ENCODE measurements around the gene RGS4. TPM values are rescaled to one million over a fixed set of nuclear protein-coding genes. Genes with fewer than 3 reads are reported as not detected.
"Not testable (repeated sequence)": the region's sequence is repeated elsewhere in the genome, so short reads cannot be mapped to it uniquely, and the experiment has no call there.

RGS4 gene
- total RNA-seq, 1 donor from 2014 or later: 0.43 TPM

DNA sequence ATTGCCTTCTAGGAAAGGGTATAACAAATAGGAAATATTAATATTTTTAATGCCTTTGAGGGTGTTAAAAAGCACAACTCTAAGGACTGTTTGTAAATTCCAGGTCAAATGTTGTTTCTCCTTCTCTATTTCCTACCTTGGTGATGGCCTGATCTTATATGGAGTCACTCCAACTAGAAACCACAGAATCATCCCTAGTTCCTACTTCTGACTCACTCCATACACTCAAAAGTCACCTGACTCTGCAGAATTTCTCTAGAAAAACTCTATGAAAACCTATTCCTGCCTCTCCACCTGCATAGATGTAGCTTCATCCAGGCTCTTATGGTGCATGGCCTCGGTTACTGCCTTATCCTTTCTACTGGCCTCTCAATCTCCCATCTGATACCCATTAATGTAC is 14.5 kb downstream of the RGS4 start:
- Histone ChIP-seq H3K9ac (no peak overlapping the region), H2AFZ (replicated peaks) (no peak overlapping the region), H3K4me1 (no peaks in the 10 kb centered on the region), H3K4me3 (no peak overlapping the region), H4K20me1 (ENCODE audit: low read depth) (no peaks in the 10 kb centered on the region), H3K27me3 (no peaks in the 10 kb centered on the region), H3F3A (ENCODE audit: low read depth) (no peaks in the 10 kb centered on the region), H3K36me3 (no peaks in the 10 kb centered on the region), H3K27ac (no peak overlapping the region), H3K9me3 (ENCODE audit: low read depth) (no peaks in the 10 kb centered on the region), H3K79me2 (ENCODE audit: low read depth) (no peaks in the 10 kb centered on the region), H3K4me2 (no peak overlapping the region)
- Mint-ChIP-seq H3K4me1 (no peaks in the 10 kb centered on the region), H3K9me3 (no peaks in the 10 kb centered on the region), H3K27me3 (ENCODE audit: insufficient read depth, low read depth) (no peaks in the 10 kb centered on the region), H3K36me3 (no peaks in the 10 kb centered on the region), H3K4me3 (no peak overlapping the region), H3K27ac (no peak overlapping the region)
- no peak for DNase-seq (ENCODE audit: low spot score)
- no peak for TF ChIP-seq EZH2 (IDR thresholded peaks at IDR 0.05)

DNA sequence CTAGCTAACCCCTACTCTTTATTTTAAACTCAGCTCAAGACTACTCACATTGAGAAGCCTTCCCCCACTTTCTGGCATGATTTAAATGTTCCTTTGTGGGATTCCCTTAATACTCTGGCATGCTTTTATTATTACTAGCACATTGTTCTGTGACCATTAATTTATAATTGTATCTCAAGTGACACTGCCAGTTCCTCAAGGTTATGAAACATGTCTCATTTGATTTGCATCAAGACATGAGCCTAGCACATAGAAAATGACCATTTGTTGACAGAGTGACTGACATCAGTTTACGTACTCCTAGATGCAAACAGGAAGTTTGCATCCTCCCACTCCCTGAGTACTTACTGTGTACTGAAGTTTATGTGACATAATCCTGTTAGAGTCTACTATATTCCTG is 15.2 kb downstream of the RGS4 start:
- Histone ChIP-seq H3K79me2 (ENCODE audit: low read depth) (no peaks in the 10 kb centered on the region), H3K27me3 (no peaks in the 10 kb centered on the region), H3K9ac (no peak overlapping the region), H3K27ac (no peak overlapping the region), H3K9me3 (ENCODE audit: low read depth) (no peaks in the 10 kb centered on the region), H3K4me1 (no peaks in the 10 kb centered on the region), H2AFZ (replicated peaks) (no peak overlapping the region), H3K36me3 (no peaks in the 10 kb centered on the region), H3F3A (ENCODE audit: low read depth) (no peaks in the 10 kb centered on the region), H3K4me2 (no peak overlapping the region), H4K20me1 (ENCODE audit: low read depth) (no peaks in the 10 kb centered on the region), H3K4me3 (no peak overlapping the region)
- peaks cover 3% of the 10 kb centered on the region for H3K27me3 Mint-ChIP-seq (ENCODE audit: insufficient read depth, low read depth)
- no peaks in the 10 kb centered on the region for H3K36me3 Mint-ChIP-seq
- no peak overlapping the region for H3K27ac Mint-ChIP-seq
- no peaks in the 10 kb centered on the region for H3K9me3 Mint-ChIP-seq
- H3K4me3 Mint-ChIP-seq: no peak overlapping the region
- TF ChIP-seq EZH2 (IDR thresholded peaks at IDR 0.05): no peak
- no peak for TF ChIP-seq EZH2phosphoT487 (IDR thresholded peaks at IDR 0.05)
- TF ChIP-seq CTCF (IDR thresholded peaks at IDR 0.05): no peak
- no peaks in the 10 kb centered on the region for H3K4me1 Mint-ChIP-seq
- no peak for DNase-seq (ENCODE audit: low spot score)

DNA sequence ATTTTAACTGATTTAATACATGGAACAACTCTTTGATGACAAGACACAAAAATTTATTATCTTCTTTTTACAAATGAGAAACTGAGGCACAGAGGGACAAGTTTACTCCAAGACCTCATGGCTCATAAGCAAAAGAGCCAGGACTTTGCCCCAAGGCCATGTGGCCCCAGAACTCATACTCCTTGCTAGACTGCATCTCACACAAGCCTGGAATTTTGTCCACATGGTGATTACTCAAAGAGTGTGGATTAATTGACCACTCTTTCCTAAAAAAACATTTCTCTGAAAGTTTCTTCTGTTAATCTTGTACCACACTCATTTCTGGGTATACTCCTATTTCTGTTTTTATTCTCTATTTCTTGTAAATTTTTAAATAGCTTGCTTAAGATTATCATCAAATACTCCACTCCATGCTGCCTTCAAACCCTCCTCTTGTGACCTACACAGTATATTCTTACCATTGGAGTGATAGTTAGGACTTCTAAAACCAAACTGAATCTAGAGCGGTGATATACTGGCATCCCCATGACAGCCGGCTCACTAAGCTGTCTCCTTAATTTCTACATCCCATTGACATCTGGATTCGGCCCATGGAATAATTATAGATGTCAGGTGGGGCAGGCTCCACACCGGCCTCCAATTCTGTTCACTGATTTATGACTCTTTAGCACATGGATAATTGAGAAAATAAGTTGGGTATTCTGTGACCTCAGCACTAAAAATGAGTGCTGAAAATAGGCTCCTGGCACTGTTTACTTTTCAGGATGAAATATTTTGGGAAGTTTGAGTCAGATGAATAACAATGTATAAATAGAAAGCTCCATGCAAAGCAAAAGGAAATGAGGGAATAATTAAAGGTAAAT is 16.1 kb downstream of the RGS4 start:
- no peak overlapping the region for H3K9ac ChIP-seq
- no peaks in the 10 kb centered on the region for H3F3A ChIP-seq (ENCODE audit: low read depth)
- TF ChIP-seq EZH2phosphoT487 (IDR thresholded peaks at IDR 0.05) (no peak), EZH2 (IDR thresholded peaks at IDR 0.05) (no peak), CTCF (IDR thresholded peaks at IDR 0.05) (no peak)
- no peaks in the 10 kb centered on the region for H4K20me1 ChIP-seq (ENCODE audit: low read depth)
- no peaks in the 10 kb centered on the region for H3K36me3 ChIP-seq
- peaks cover 3% of the 10 kb centered on the region for H3K27me3 Mint-ChIP-seq (ENCODE audit: insufficient read depth, low read depth)
- no peaks in the 10 kb centered on the region for H3K27me3 ChIP-seq
- DNase-seq (ENCODE audit: low spot score): no peak
- H3K4me3 ChIP-seq: no peak overlapping the region
- H3K27ac ChIP-seq: no peak overlapping the region
- no peaks in the 10 kb centered on the region for H3K4me1 Mint-ChIP-seq
- H3K4me1 ChIP-seq: no peaks in the 10 kb centered on the region
- no peaks in the 10 kb centered on the region for H3K9me3 ChIP-seq (ENCODE audit: low read depth)
- no peaks in the 10 kb centered on the region for H3K36me3 Mint-ChIP-seq
- no peak overlapping the region for H3K27ac Mint-ChIP-seq
- no peak overlapping the region for H3K4me3 Mint-ChIP-seq
- no peak overlapping the region for H3K4me2 ChIP-seq
- H2AFZ ChIP-seq (replicated peaks): peak overlapping the region; percentile 45
- no peaks in the 10 kb centered on the region for H3K79me2 ChIP-seq (ENCODE audit: low read depth)
- no peaks in the 10 kb centered on the region for H3K9me3 Mint-ChIP-seq

- Histone ChIP-seq H3F3A (ENCODE audit: low read depth) (no peaks in the 10 kb centered on the region), H2AFZ (replicated peaks) (no peak overlapping the region), H3K9me3 (ENCODE audit: low read depth) (no peaks in the 10 kb centered on the region), H3K27ac (no peak overlapping the region), H3K4me3 (no peak overlapping the region), H3K27me3 (no peaks in the 10 kb centered on the region), H3K4me2 (no peak overlapping the region), H3K4me1 (no peaks in the 10 kb centered on the region), H4K20me1 (ENCODE audit: low read depth) (no peaks in the 10 kb centered on the region), H3K79me2 (ENCODE audit: low read depth) (no peaks in the 10 kb centered on the region), H3K9ac (no peak overlapping the region), H3K36me3 (no peaks in the 10 kb centered on the region)
- H3K4me1 Mint-ChIP-seq: no peaks in the 10 kb centered on the region
- peaks cover 3% of the 10 kb centered on the region for H3K27me3 Mint-ChIP-seq (ENCODE audit: insufficient read depth, low read depth)
- no peak for DNase-seq (ENCODE audit: low spot score)
- no peak overlapping the region for H3K4me3 Mint-ChIP-seq
- H3K9me3 Mint-ChIP-seq: no peaks in the 10 kb centered on the region
- H3K27ac Mint-ChIP-seq: no peak overlapping the region
- H3K36me3 Mint-ChIP-seq: no peaks in the 10 kb centered on the region
- no peak for TF ChIP-seq EZH2phosphoT487 (IDR thresholded peaks at IDR 0.05)
- TF ChIP-seq CTCF (IDR thresholded peaks at IDR 0.05): no peak
- no peak for TF ChIP-seq EZH2 (IDR thresholded peaks at IDR 0.05)
Observed at GRCh38 chr1:163085904-163086268, 16.7 kb downstream of the RGS4 start.

GRCh38 chr1:163089117-163089516 is 20.0 kb downstream of the RGS4 start:
- H3F3A ChIP-seq (ENCODE audit: low read depth); H3K4me2 ChIP-seq; H3K4me3 Mint-ChIP-seq; H3K4me1 ChIP-seq; H3K27ac ChIP-seq; H3K4me3 ChIP-seq; H3K79me2 ChIP-seq (ENCODE audit: low read depth); H3K27ac Mint-ChIP-seq; H3K36me3 Mint-ChIP-seq; H2AFZ ChIP-seq (replicated peaks); H3K36me3 ChIP-seq; H3K27me3 ChIP-seq; H3K27me3 Mint-ChIP-seq (ENCODE audit: insufficient read depth, low read depth); H4K20me1 ChIP-seq (ENCODE audit: low read depth); H3K4me1 Mint-ChIP-seq; DNase-seq (ENCODE audit: low spot score); H3K9me3 Mint-ChIP-seq; H3K9ac ChIP-seq; H3K9me3 ChIP-seq (ENCODE audit: low read depth): not testable (repeated sequence)

Data from neural progenitor cell (in vitro differentiated cells).